BLaER1 treated with 17β-estradiol and CSF1 and Interleukin-3, amounts not matched to agents 10 nM and 100 nM (cell line): ENCODE data around the gene MYEOV.
A peak's percentile ranks its signal among the peaks of the same experiment; 100 is the strongest.

Experiments used
- H3K27ac ChIP-seq, 11 experiments: shearing (Covaris generic); formaldehyde crosslinking; 2 replicates each; pipeline ENCODE4 v1.8.1; 2022
- H3K27me3 ChIP-seq, 11 experiments: shearing (Covaris generic); formaldehyde crosslinking; 2 replicates each; pipeline ENCODE4 v1.8.1; 2022
- H3K36me3 ChIP-seq, 11 experiments: shearing (Covaris generic); formaldehyde crosslinking; 2 replicates each; pipeline ENCODE4 v1.8.1; 2022
- H3K4me1 ChIP-seq, 10 experiments: shearing (Covaris generic); formaldehyde crosslinking; 2 replicates each; pipeline ENCODE4 v1.8.1; 2022
- H3K4me2 ChIP-seq, 11 experiments: shearing (Covaris generic); formaldehyde crosslinking; 2 replicates each; pipeline ENCODE4 v1.8.1; 2022
- H3K4me3 ChIP-seq, 10 experiments: shearing (Covaris generic); formaldehyde crosslinking; 2 replicates each; pipeline ENCODE4 v1.8.1; 2022
- H3K9ac ChIP-seq, 11 experiments: shearing (Covaris generic); formaldehyde crosslinking; 2 replicates each; pipeline ENCODE4 v1.8.1; 2022
- H3K9me3 ChIP-seq, 11 experiments: shearing (Covaris generic); formaldehyde crosslinking; replicated peaks in 1 of 11; 2 replicates each; pipeline ENCODE4 v1.8.1; 2022
- H4K20me1 ChIP-seq, 11 experiments: shearing (Covaris generic); formaldehyde crosslinking; 2 replicates each; pipeline ENCODE4 v1.8.1; 2022
- Cebpa-rat ChIP-seq, 11 experiments: shearing (Covaris generic); IDR thresholded peaks; 2 replicates each; pipeline ENCODE4 v1.8.1; 2022

The MYEOV gene

GRCh38 chr11:69305885-69306540 lies 12.1 kb downstream of the MYEOV start:
- Histone ChIP-seq H3K9ac (no peak overlapping the region), H3K4me3 (no peak overlapping the region), H3K4me1 (peaks cover 44 to 69% (median 63%) of the 10 kb centered on the region in 10 experiments), H3K27ac (no peak overlapping the region), H4K20me1 (no peaks in the 10 kb centered on the region), H3K4me2 (0 out of 22 replicates have a peak overlapping the region, but pooled peaks of 1 of the 11 experiments have one; percentile 7), H3K9me3 (no peaks in the 10 kb centered on the region), H3K27me3 (peaks cover 0 to 32% (median 6%) of the 10 kb centered on the region in 11 experiments; a peak in 11 of 22 replicates), H3K36me3 (no peaks in the 10 kb centered on the region)
- no peak for TF ChIP-seq Cebpa-rat (IDR thresholded peaks at IDR 0.05)

GRCh38 chr11:69306821-69307220 lies 12.9 kb downstream of the MYEOV start:
- Histone ChIP-seq H3K4me3 (no peak overlapping the region), H3K27me3 (peaks cover 0 to 32% (median 6%) of the 10 kb centered on the region in 11 experiments; a peak in 11 of 22 replicates), H3K4me1 (peaks cover 44 to 69% (median 63%) of the 10 kb centered on the region in 10 experiments), H4K20me1 (no peaks in the 10 kb centered on the region), H3K36me3 (no peaks in the 10 kb centered on the region), H3K4me2 (peak overlapping the region in 3 of 11 experiments; percentile 17 to 89 (median 79); a peak in 1 of 22 replicates), H3K9ac (no peak overlapping the region), H3K27ac (no peak overlapping the region), H3K9me3 (no peaks in the 10 kb centered on the region)
- TF ChIP-seq Cebpa-rat (IDR thresholded peaks at IDR 0.05) = no peak

GRCh38 chr11:69307421-69307820 lies 13.5 kb downstream of the MYEOV start:
- no peak overlapping the region for H3K4me3 ChIP-seq
- TF ChIP-seq Cebpa-rat (IDR thresholded peaks at IDR 0.05) = no peak
- peak overlapping the region in 10 of 11 experiments; percentile 25 to 93 (median 86); a peak in 17 of 22 replicates for H3K4me2 ChIP-seq
- H3K4me1 ChIP-seq = peaks cover 44 to 69% (median 63%) of the 10 kb centered on the region in 10 experiments
- H4K20me1 ChIP-seq = no peaks in the 10 kb centered on the region
- H3K27me3 ChIP-seq = peaks cover 0 to 32% (median 6%) of the 10 kb centered on the region in 11 experiments; a peak in 11 of 22 replicates
- no peaks in the 10 kb centered on the region for H3K36me3 ChIP-seq
- no peaks in the 10 kb centered on the region for H3K9me3 ChIP-seq
- peak overlapping the region in 1 of 11 experiments; percentile 93; a peak in 2 of 22 replicates for H3K27ac ChIP-seq
- H3K9ac ChIP-seq = no peak overlapping the region

- peaks cover 44 to 69% (median 63%) of the 10 kb centered on the region in 10 experiments for H3K4me1 ChIP-seq
- H3K36me3 ChIP-seq = no peaks in the 10 kb centered on the region
- no peaks in the 10 kb centered on the region for H3K9me3 ChIP-seq
- H4K20me1 ChIP-seq = no peaks in the 10 kb centered on the region
- H3K4me2 ChIP-seq = peak overlapping the region in 10 of 11 experiments; percentile 25 to 93 (median 86); a peak in 21 of 22 replicates
- peaks cover 0 to 32% (median 6%) of the 10 kb centered on the region in 11 experiments; a peak in 11 of 22 replicates for H3K27me3 ChIP-seq
- H3K9ac ChIP-seq = no peak overlapping the region
- peak overlapping the region in 2 of 11 experiments; percentile 93; a peak in 2 of 22 replicates for H3K27ac ChIP-seq
- TF ChIP-seq Cebpa-rat (IDR thresholded peaks at IDR 0.05) = no peak
- no peak overlapping the region for H3K4me3 ChIP-seq
These were observed 14.0 kb downstream of the MYEOV start for GRCh38 chr11:69307871-69308431.

GRCh38 chr11:69308491-69308911 lies 14.5 kb downstream of the MYEOV start:
- no peaks in the 10 kb centered on the region for H4K20me1 ChIP-seq
- H3K9ac ChIP-seq = no peak overlapping the region
- no peaks in the 10 kb centered on the region for H3K36me3 ChIP-seq
- H3K4me3 ChIP-seq = no peak overlapping the region
- peak overlapping the region in 2 of 11 experiments; percentile 93; a peak in 4 of 22 replicates for H3K27ac ChIP-seq
- H3K9me3 ChIP-seq = no peaks in the 10 kb centered on the region
- H3K27me3 ChIP-seq = peaks cover 0 to 32% (median 6%) of the 10 kb centered on the region in 11 experiments; a peak in 11 of 22 replicates
- peak overlapping the region in 10 of 11 experiments; percentile 25 to 93 (median 87); a peak in 21 of 22 replicates for H3K4me2 ChIP-seq
- peaks cover 45 to 69% (median 65%) of the 10 kb centered on the region in 10 experiments for H3K4me1 ChIP-seq
- TF ChIP-seq Cebpa-rat (IDR thresholded peaks at IDR 0.05) = no peak

GRCh38 chr11:69308936-69309615 lies 15.1 kb downstream of the MYEOV start:
- no peak overlapping the region for H3K4me3 ChIP-seq
- H3K9ac ChIP-seq = peak overlapping the region in 3 of 11 experiments; percentile 59 to 78 (median 62); a peak in 5 of 22 replicates
- H4K20me1 ChIP-seq = no peaks in the 10 kb centered on the region
- H3K4me1 ChIP-seq = peaks cover 45 to 69% (median 66%) of the 10 kb centered on the region in 10 experiments
- no peaks in the 10 kb centered on the region for H3K9me3 ChIP-seq
- no peak for TF ChIP-seq Cebpa-rat (IDR thresholded peaks at IDR 0.05)
- peak overlapping the region; percentile 14 to 93 (median 86); a peak in 19 of 22 replicates for H3K4me2 ChIP-seq
- H3K36me3 ChIP-seq = no peaks in the 10 kb centered on the region
- peaks cover 0 to 32% (median 6%) of the 10 kb centered on the region in 11 experiments; a peak in 11 of 22 replicates for H3K27me3 ChIP-seq
- H3K27ac ChIP-seq = peak overlapping the region in 5 of 11 experiments; percentile 36 to 94 (median 93); a peak in 9 of 22 replicates

GRCh38 chr11:69309631-69310280 lies 15.8 kb downstream of the MYEOV start:
- Histone ChIP-seq H3K9ac (peak overlapping the region in 4 of 11 experiments; percentile 3 to 78 (median 60); a peak in 6 of 22 replicates), H3K36me3 (no peaks in the 10 kb centered on the region), H4K20me1 (no peaks in the 10 kb centered on the region), H3K4me3 (no peak overlapping the region), H3K27me3 (peaks cover 0 to 32% (median 6%) of the 10 kb centered on the region in 11 experiments; a peak in 11 of 22 replicates), H3K4me1 (peaks cover 45 to 69% (median 66%) of the 10 kb centered on the region in 10 experiments), H3K9me3 (peaks cover 0 to 4% (median 0%) of the 10 kb centered on the region in 11 experiments; a peak in 4 of 22 replicates), H3K27ac (peak overlapping the region in 7 of 11 experiments; percentile 36 to 94 (median 91); a peak in 11 of 22 replicates), H3K4me2 (peak overlapping the region; percentile 3 to 93 (median 86); a peak in 19 of 22 replicates)
- no peak for TF ChIP-seq Cebpa-rat (IDR thresholded peaks at IDR 0.05)

GRCh38 chr11:69310351-69310750 lies 16.4 kb downstream of the MYEOV start:
- Histone ChIP-seq H3K9ac (peak overlapping the region in 5 of 11 experiments; percentile 3 to 80 (median 78); a peak in 5 of 22 replicates), H3K4me1 (peaks cover 45 to 69% (median 66%) of the 10 kb centered on the region in 10 experiments), H3K36me3 (no peaks in the 10 kb centered on the region), H4K20me1 (no peaks in the 10 kb centered on the region), H3K4me3 (no peak overlapping the region), H3K4me2 (peak overlapping the region; percentile 14 to 93 (median 86); a peak in 20 of 22 replicates), H3K27ac (peak overlapping the region in 8 of 11 experiments; percentile 84 to 94 (median 90); a peak in 14 of 22 replicates), H3K27me3 (peaks cover 0 to 32% (median 6%) of the 10 kb centered on the region in 11 experiments; a peak in 11 of 22 replicates), H3K9me3 (peaks cover 0 to 4% (median 0%) of the 10 kb centered on the region in 11 experiments; a peak in 4 of 22 replicates)
- no peak for TF ChIP-seq Cebpa-rat (IDR thresholded peaks at IDR 0.05)
